Measurements from ENCODE around the gene RGS3. TPM values are rescaled to one million over a fixed set of nuclear protein-coding genes. Genes with fewer than 3 reads are reported as not detected.

The RGS3 gene
- total and polyA plus RNA-seq, 11 donors: 93.4 to 214 (median 134) TPM

- TF ChIP-seq POLR2A (IDR thresholded peaks at IDR 0.05) (no peak), CTCF (IDR thresholded peaks at IDR 0.05) (no peak)
- ATAC-seq (no peak), DNase-seq (no peak)
- peak overlapping the region in 11 of 12 donors; percentile 55 to 84 (median 76) for H3K27ac ChIP-seq
- WGBS, 4 donors: 71 to 91% (median 81%) methylated on average over 10 of the region's 10 CpGs
- peaks cover 0 to 64% (median 38%) of the 10 kb centered on the region in 12 donors for H3K4me1 ChIP-seq
- H3K27me3 ChIP-seq: no peaks in the 10 kb centered on the region
- no peak overlapping the region for H3K4me3 ChIP-seq
- no peaks in the 10 kb centered on the region for H3K9me3 ChIP-seq
- intact Hi-C loops (cut with DNase I): loop anchor here in 1 of 10 donors (5.0 kb wide), 1 partner anchor 60 kb away; no protein-coding TSS in a partner anchor
- peaks cover 0 to 93% (median 55%) of the 10 kb centered on the region in 9 donors for H3K36me3 ChIP-seq
These were observed 48.6 kb downstream of the RGS3 start for GRCh38 chr9:113511856-113512761.

- Histone ChIP-seq H3K4me1 (peaks cover 0 to 58% (median 30%) of the 10 kb centered on the region in 12 donors), H3K9me3 (no peaks in the 10 kb centered on the region), H3K4me3 (no peak overlapping the region), H3K27me3 (no peaks in the 10 kb centered on the region), H3K27ac (peak overlapping the region in 1 of 12 donors; percentile 55), H3K36me3 (peaks cover 0 to 94% (median 55%) of the 10 kb centered on the region in 9 donors)
- intact Hi-C loops (cut with DNase I): loop anchor here in 1 of 10 donors (5.0 kb wide), 1 partner anchor 59 kb away; no protein-coding TSS in a partner anchor
- 84 to 86% (median 85%) methylated on average over 8 of the region's 8 CpGs for WGBS, 4 donors
- DNase-seq (no peak), ATAC-seq (no peak)
- TF ChIP-seq CTCF (IDR thresholded peaks at IDR 0.05): no peak
- no peak for TF ChIP-seq POLR2A (IDR thresholded peaks at IDR 0.05)
These were observed 49.6 kb downstream of the RGS3 start for GRCh38 chr9:113513111-113513510.

GRCh38 chr9:113513536-113513935 lies 50.0 kb downstream of the RGS3 start:
- DNase-seq (no peak), ATAC-seq (no peak)
- intact Hi-C loops (cut with DNase I): loop anchor here in 1 of 10 donors (5.0 kb wide), 1 partner anchor 59 kb away; no protein-coding TSS in a partner anchor

More at GRCh38 chr9:113513536-113513935, 50.0 kb downstream of the RGS3 start:
- TF ChIP-seq POLR2A (IDR thresholded peaks at IDR 0.05): no peak
- TF ChIP-seq CTCF (IDR thresholded peaks at IDR 0.05): no peak
- H3K4me1 ChIP-seq: peaks cover 0 to 58% (median 26%) of the 10 kb centered on the region in 12 donors
- WGBS, 4 donors: 97 to 100% (median 99%) methylated on average over 2 of the region's 2 CpGs
- H3K27ac ChIP-seq: no peak overlapping the region
- H3K4me3 ChIP-seq: no peak overlapping the region
- H3K27me3 ChIP-seq: no peaks in the 10 kb centered on the region
- peaks cover 0 to 94% (median 59%) of the 10 kb centered on the region in 9 donors for H3K36me3 ChIP-seq
- no peaks in the 10 kb centered on the region for H3K9me3 ChIP-seq
